ENCODE results near the gene RTL1.

RTL1 gene

DNA sequence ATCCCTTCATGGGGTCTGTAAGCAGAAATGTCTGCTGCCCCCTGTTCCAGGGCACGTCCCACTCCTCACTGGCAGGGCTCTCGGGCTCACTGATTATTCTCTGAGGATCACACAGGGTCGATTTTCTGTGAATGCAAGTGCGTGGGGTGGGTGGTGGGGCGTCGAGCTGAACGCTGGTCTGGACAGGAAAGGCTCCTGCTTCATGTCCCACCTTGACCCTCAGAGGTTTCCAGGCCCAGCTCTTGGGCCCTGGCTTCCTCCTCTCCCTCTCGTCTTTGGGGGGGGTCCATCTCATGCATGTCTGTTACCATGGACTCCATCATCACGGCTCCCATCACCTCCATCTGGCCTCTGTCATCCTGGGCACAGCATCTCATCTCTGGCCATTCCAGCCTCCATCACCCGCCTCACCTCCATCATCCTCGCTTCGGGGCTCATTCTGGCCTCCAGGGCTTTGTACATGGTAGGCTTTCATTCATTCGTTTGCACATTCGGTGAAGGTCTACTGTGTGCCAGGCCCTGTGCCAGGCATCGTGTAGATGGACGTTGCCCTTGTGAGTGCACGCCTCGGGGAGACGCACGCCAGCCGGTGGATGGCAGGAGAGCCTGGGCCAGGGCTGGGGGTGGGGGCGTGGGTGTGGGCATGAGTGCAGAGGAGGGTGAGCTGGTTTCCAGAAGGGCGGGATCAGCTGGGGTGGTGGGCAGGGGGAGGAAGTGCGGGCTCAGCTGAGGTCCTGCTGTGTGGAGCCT is 34.7 kb downstream of the RTL1 start:
- DNase-seq (ENCODE audit: extremely low read depth, low read depth): no peak
- TF ChIP-seq, protein P1, sequence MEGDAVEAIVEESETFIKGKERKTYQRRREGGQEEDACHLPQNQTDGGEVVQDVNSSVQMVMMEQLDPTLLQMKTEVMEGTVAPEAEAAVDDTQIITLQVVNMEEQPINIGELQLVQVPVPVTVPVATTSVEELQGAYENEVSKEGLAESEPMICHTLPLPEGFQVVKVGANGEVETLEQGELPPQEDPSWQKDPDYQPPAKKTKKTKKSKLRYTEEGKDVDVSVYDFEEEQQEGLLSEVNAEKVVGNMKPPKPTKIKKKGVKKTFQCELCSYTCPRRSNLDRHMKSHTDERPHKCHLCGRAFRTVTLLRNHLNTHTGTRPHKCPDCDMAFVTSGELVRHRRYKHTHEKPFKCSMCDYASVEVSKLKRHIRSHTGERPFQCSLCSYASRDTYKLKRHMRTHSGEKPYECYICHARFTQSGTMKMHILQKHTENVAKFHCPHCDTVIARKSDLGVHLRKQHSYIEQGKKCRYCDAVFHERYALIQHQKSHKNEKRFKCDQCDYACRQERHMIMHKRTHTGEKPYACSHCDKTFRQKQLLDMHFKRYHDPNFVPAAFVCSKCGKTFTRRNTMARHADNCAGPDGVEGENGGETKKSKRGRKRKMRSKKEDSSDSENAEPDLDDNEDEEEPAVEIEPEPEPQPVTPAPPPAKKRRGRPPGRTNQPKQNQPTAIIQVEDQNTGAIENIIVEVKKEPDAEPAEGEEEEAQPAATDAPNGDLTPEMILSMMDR (IDR thresholded peaks at IDR 0.05; ENCODE audit: low read depth, low read length): no peak

DNA sequence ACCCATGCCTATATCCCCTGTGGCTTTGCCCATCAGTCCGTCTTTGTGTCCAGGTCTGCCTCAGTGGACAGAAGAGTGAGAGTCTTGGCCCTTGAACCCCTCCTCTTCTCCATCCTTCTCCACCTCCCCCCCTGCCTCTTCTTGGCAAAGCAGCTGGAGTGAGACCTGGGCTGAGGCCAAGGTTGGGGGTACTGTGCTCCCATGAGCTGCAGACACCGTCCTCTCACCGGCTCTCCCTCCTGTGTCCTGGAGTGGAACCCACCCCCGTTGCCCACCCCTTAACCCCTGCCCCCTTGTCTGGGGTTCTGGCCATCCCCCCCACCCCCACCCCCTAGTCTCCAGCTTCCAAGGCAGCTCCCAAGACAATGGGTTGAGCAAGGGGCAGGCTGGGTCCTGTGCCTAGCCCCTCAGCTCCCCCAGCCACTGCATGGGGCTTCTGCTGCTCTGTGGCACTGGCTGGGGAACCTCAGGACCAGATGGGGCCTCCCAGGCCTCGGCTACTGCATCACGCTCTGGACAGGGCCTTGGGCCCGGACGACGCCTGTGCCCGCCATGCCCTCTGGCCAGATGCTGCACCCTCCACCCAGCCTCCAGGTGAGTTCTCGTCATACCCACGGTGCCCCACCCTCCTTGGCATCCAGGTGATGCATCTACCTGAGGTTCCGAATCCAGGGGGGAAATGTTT is 35.7 kb downstream of the RTL1 start:
- TF ChIP-seq, protein P1 (IDR thresholded peaks at IDR 0.05; ENCODE audit: low read depth, low read length): no peak
- no peak for DNase-seq (ENCODE audit: extremely low read depth, low read depth)

DNA sequence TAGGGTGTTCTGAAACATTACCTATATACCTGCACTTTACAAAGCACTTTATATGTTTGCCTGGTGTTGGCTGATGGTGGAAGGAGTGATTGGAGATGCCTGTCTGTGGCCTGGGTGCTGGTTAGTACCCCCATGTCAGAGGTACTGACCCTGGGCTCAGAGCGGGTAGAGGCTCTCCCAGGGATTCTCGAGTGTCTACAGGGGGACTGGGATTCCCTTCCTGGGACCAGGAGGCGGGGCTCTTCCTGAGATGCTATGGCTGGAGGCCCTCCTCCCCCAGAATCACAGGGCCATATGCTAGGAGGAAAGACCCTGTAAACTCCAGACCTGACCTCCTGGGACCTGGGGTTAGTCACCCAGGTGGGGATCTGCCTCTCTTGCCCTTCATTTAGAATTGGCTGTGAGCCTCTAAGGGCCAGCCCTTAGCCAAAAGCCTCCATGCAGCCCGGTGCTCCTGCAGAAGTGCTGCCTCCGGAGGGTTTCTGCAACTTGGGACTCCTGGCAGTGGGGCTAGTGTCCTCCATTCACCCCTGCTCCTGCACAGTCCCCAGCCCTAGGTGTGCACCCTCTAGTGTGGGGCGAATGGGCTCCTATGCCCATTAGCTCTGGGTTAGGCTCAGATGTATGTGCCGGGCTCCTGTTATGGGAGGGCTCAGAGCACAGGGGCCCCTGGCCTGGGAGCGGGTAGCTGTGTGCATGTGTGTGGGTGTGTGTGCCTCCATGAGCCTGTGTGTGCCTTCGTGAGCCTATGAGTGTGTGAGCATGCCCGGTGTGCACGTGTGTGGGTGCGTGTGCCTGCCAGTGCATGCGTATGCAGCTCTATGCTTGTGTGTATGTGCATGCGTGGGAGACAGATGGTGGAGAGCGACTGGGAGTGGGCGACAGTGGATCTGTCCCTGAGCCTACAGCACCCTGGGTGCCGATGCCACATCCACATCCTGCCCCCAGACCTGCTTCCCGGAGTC is 36.6 kb downstream of the RTL1 start:
- DNase-seq (ENCODE audit: extremely low read depth, low read depth): no peak
- TF ChIP-seq, protein P1 (IDR thresholded peaks at IDR 0.05; ENCODE audit: low read depth, low read length): no peak

DNA sequence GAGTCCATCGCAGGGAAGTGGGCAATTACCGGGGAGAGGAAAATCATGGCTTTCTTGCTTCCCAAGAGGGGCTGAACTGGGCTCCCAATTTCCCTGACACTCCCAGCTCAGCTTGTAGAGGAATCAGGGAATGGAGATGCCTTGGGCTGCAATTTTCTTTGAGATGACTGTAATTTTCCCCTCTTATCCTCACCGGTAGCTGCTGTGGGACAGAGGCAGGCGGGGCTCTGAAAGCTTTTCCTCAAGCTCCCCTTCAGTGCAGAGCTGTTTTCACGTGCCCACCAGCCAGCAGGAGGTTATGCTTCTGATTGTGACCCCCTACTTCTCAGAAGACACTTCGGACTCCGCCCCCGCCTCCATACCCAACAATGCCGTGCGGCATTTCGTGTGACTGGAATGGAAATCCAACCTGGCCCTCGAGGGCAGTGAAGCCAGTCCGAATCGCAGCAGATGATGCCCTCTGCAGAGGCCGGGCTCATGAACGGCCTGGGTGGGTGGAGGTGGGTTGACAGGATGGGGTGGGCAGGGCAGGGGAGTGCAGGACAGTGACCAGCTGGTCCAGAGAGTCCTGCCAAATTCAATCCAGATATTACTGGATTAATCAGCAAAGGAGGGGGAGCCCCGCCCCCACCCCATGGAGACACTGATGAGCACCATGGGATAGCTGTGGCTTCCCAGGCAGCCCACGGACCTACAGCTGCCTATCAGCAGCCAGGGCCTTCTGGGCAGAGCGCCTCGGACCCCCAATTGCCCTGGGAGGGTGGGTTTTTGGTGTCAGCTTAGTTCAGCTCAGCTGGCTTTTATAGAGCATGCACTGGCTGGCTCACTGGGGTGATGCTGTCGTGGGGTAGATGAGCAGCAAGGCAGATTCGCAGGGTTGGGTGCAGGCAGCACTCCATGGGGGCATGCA is 37.6 kb downstream of the RTL1 start:
- TF ChIP-seq, protein P1 (IDR thresholded peaks at IDR 0.05; ENCODE audit: low read depth, low read length): no peak
- DNase-seq (ENCODE audit: extremely low read depth, low read depth): no peak

DNA sequence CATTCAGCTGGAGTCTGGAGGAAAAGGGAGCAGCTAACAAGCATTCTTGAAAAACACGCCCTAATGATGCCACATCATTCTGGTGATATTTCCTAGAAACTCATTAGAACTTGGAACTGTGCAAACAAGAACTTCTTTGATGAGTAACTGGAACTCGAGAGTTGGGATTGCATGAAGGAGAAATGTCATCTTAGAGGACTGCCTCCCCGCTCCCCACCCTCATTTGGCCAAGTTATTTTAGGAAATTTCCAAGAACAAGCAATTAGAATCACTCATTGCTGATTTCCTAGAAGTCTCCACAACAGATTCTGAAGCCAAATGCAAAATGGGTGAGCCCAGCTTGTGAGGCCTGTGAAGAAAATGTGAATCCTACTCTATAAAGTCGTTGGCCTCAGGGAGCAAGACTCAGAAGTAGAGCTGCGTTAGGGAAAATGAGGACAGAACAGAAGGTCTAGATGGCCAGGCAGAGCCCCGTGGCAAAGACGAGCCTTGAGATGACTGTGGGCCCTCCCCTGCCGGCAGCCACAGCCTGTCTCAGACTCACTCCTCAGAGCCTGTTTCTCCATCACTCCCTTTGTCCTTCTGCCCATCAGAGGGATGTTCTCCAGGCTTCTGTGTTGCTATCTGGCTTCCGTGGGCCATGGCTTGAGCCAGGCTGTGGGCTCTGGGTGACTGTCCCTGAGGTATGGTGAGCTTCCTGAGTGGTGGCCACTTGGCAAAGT is 38.4 kb downstream of the RTL1 start:
- DNase-seq (ENCODE audit: extremely low read depth, low read depth): peak; percentile 16

More for the DNA sequence above, 38.4 kb downstream of the RTL1 start:
- TF ChIP-seq, protein P1 (IDR thresholded peaks at IDR 0.05; ENCODE audit: low read depth, low read length): no peak
